Amniotic epithelial cell (primary cell): ENCODE data around the gene GID8.

Experiments
- DNase-seq: peaks from one replicate; pipeline ENCODE4 v3.0.0-alpha.2; 2010; ENCODE audit warnings: low read depth

The GID8 gene

DNA sequence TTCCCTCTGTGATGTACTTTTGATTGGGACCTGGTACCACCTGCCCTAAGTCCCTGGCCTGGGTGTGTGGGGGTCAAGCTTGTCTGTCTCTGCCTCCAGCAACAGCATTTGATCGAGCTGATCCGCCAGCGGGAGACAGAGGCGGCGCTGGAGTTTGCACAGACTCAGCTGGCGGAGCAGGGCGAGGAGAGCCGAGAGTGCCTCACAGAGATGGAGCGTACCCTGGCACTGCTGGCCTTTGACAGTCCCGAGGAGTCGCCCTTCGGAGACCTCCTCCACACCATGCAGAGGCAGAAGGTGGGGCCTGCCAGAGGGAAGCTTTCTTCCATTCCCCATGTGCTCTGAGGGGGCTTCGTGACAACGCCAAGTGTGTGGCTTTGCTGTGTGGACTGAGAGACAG is 5.4 kb downstream of the GID8 start:
- DNase-seq: no peak

DNA sequence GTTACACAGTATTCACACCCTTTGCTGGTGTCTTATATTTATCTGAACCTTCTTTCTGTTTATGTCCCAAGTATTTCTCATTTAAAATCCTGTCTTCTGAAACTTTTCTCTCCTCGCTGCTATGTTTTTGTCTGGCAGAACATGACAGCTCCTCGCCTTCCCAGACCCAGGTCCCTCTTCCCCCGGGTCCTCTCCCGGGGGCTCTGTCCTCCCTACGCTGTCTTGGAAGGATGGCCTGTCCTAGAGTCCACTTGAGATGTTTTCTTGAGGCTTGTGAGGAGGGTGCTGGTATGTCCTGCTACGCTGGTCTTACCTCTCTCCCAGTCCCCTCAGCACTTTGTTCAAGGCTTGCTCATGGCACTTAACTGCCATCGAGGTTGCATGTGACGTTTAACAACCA is 6.2 kb downstream of the GID8 start:
- DNase-seq: no peak

DNA sequence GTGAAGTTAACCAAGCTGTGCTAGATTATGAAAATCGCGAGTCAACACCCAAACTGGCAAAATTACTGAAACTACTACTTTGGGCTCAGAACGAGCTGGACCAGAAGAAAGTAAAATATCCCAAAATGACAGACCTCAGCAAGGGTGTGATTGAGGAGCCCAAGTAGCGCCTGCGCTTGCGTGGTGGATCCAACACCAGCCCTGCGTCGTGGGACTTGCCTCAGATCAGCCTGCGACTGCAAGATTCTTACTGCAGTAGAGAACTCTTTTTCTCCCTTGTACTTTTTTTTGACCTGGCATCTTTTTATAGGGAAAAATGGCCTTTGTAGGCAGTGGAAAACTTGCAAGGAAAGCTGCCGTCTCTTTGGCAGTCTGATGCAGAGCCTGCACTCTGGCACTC is 6.8 kb downstream of the GID8 start:
- DNase-seq: no peak

DNA sequence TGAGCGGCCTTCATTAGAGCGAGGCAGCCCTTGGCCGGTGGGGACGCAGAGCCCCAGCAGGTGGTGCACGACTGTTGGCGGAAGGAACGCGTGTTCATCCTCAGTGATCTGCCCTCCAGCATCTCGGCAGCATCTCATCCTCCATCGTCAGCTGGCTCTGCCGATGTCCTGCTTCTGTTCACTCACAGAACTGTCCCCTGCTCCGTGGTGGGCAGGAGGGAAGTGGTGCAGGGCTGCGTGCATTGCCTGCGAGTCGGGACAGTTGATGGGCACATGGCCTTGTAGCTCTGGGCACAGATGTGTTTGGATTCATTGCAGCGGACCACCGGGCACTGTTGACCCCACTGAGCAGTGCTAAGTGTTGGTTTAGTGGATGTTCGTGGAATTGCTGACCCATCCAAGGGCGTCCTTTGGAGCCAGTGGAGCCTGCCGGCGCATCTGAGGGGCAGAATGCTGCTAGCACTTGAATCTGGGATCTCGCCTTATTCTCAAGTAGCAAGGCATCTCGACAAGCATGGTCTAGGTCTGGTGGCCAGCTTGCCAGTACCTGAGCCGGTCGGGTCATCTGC is 7.9 kb downstream of the GID8 start:
- no peak for DNase-seq

DNA sequence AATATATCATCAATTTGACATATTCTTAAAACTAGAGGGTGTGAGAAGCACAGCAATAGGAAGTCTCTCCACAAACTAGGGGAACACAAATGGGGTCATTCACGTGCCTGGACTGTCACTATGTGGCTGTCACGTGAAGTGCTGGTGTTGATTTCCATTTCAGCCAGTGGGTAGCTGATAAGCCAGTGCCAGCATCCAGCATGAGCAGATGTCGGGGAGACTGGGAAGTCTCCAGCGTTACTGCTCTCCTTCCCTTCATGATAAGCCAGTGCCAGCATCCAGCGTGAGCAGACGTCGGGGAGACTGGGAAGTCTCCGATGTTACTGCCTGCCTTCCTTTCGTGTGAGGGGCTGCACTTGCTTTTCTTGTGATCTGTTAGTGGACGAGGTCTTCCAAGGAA is 9.0 kb downstream of the GID8 start:
- no peak for DNase-seq

DNA sequence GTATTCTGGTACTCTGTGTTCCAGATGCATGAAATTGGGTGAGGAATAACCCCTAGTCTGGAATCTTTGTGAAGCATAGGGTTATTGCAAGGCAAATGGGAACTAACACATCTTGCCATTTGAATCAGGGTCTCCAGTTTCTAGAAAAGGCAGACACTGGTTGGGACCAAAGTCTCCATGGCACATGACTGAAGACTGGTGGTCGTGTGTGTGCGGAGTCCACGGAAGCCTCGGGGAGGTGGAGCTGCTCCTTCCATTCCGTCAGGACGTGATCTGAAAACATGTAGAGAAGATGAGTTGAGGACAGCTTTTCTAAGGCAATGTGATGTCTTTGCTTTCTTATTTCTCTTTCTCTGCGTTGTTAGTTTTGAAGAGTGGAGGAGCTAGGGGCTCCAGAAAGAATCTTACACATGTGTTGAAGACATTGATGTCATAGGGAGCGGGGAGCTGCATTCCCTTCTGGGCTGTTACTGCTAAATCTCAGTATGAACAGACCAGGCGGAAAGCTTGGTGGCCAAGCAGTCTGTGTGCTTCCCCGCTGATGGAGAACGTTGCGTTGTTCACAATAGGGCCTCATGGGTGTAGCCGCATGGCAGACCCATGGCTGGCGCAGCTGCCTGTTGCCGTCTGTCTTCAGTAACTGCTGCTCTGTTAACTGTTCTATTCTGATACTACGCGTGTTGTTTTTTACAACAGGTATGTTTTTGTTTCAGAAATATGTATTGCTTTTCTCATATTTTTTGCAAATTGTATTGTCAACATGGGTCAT is 9.8 kb downstream of the GID8 start:
- DNase-seq: no peak

DNA sequence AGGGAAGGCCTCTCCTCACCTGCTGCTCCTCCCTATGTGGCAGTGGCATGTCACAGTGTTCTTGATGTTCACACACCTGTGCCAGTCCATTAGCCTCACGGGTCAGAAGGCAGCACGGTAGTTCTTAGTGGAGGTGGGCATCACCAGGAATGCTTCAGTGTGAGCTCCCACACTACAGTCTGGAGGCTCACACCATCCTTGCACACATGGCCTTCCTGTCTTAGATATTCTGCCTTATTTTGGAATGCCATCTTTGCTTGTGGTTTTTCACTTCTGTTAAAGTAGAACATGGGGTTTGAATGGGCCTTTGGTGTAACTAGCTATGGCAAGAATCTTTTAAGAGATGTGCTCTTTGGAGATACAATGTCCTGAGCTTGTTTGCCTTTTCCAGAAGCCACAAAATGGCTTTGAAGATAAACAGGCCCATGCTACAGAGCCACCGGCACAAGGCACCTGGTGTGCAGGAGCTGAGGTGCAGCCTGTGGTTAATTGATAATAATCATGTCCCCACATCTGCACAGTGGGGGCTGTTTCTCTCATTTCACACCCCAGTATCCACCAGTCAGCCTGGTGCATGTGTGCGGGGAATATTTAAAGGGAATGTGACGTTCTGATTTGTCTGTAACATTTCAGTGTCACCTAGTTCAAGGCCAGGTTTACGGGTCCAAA is 11.3 kb downstream of the GID8 start:
- DNase-seq: no peak

DNA sequence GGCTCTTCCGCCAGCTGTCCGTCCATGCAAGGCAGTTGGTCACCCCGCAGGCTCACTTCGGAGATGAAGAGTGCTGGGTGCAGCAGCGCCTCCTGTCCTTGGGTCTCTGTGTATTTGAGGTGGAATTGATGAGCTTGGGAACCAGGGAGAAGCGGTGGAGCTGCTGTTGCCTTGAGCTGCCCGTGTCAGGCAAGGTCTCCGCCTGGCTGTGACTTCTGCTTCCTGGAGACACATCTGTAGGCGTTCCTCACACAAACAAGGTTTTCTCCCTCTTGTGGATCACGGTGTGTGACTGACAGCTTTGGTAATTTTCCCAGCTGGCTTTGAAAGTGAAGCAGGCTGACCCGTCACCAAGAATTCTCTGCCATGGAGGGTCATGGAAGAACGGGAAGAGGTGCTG is 12.0 kb downstream of the GID8 start:
- DNase-seq: no peak

DNA sequence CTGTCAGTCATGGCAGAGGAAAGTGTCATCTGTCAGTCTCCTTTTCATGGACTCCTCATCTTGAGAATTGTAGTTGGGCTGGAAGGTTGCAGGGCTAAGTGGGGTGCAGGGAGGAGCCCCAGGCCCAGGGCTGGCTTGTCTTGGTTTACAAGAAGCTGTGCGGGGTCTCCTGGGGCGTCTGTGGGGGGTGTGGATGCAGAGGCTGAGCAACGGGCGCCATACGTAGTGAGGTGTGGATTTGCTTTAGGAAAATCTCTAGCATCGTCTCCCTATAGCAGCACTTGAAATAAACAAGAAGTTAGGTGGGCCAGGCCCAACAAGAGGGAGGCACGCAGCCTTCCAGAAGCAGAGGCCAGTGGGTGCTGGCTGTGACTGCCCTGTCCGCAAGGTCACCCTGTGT is 12.8 kb downstream of the GID8 start:
- no peak for DNase-seq

DNA sequence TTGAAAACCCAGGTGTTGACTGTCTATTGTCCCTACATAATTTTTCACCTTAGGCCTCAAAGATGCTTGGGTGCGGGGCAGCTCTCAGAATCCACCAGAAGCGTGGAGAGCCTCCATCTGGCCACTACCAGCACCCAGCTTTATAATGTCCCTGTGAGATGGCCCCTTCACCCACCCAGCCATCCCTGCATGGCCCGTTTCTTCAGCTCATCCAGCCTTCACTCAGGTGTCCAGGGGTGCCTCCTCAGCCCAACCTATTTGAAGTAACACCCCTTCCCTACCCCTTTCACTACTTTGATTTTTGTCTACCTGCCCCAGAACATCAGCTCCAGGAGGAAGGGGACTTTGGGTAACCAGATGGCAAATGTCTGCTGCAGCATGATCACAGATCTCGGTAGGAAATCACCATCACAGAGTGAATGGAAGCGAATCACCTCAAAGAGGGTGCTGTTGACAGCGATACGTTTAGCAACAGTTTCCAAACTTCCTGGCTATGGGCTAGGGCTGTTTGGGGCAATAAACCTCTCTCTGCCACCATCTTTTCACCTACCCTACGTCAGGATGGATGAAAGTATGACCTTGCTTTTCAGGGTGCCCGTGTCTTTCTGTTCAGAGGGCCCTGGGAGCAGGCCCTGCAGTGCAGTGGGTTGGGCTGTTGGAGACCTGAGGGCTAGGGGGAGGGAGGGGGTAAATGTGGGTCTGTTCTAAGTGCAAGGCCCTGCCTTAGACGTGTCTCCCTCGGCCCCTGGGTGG is 13.4 kb downstream of the GID8 start:
- DNase-seq: no peak

DNA sequence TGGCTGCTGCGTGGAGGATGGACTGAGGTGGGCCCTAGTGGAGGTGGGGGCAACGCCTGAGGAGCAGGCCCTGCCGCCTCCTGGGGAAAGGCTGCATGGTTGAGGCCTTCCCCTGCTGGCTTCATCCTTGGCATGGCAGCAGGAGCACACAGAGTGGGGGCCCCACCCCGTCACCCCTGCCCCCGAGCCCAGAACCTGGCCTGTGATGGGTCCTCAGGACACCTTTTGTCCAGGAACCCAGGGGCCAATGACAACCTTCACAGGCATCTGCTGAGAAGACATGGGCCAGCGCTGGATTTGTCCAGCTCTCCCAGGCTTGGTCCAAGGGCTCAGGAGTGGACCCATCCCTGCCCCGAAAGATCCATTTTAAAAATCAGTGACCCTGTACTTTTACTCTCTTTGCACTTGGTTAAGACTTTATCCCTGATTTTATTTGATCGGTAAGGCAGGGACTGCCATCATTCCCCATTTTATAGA is 14.0 kb downstream of the GID8 start:
- DNase-seq: no peak

DNA sequence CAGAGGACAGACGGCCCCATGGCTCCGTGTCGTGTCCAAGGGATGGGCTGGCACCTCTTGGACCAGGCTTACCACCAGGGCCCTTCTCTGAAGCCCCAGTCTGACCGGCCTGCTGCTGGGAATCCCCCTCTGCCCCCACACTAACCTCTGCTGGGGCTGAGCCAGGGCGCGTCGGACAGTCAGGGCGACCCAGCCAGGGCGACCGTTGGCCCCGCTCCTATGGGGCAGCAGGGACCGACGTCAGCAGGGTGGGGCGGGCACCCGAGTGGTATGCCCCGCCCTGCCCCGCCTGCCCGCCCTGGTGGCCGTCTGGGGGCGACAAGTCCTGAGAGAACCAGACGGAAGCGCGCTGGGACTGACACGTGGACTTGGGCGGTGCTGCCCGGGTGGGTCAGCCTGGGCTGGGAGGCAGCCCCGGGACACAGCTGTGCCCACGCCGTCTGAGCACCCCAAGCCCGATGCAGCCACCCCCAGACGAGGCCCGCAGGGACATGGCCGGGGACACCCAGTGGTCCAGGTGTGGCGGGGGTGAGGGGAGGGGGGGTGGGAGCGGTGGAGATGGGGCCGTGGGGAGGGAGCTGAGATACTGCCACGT is 14.5 kb downstream of the GID8 start, which contains the start of gene SLC17A9:
SLC17A9 (plus strand) TSS at position 337 of the 595 bp plus-strand sequence; CDS start at position 459, 122 bp downstream.
- DNase-seq: no peak

DNA sequence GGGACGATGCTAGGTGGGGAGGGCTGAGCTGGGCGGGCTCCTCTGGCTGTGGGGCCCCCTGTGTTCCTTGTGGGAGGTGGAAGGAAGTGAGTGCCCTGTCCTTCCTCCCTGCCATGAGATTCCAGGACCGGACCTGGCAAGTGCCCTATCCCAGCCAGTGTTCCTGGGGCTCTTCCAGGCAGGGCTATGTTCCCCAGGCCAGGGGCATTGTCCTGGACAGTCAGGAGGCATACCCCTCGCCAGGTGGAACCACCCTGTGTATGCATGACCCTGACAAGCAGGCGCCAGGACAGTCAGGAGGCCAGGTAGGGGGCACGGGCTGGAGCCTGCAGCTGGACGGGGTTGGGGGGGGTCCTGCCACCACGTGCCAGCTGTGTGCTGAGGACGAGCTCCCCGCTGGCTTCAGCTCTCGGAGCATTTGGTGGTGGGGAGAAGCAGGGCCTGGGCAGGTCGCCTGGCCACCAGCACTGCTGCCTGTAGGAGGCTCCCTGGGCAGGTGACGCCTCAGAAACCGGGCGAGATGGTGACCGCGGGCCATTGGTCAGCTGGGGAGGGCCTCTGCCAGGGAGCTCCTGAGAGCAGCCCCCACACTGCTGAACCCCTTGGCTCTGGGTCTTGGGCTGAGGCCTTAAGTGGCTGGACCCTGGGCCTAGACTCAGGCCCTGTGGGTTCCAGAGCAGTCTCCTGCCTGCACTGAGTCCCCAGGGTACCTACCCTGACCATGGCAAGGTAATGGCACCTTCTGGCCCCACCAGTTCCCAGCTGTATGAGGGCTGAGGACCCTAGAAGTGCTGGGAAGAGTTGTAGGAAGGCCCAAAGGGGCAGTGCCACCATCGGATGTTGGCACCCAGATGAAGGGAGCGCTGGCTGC is 15.3 kb downstream of the GID8 start:
- no peak for DNase-seq

DNA sequence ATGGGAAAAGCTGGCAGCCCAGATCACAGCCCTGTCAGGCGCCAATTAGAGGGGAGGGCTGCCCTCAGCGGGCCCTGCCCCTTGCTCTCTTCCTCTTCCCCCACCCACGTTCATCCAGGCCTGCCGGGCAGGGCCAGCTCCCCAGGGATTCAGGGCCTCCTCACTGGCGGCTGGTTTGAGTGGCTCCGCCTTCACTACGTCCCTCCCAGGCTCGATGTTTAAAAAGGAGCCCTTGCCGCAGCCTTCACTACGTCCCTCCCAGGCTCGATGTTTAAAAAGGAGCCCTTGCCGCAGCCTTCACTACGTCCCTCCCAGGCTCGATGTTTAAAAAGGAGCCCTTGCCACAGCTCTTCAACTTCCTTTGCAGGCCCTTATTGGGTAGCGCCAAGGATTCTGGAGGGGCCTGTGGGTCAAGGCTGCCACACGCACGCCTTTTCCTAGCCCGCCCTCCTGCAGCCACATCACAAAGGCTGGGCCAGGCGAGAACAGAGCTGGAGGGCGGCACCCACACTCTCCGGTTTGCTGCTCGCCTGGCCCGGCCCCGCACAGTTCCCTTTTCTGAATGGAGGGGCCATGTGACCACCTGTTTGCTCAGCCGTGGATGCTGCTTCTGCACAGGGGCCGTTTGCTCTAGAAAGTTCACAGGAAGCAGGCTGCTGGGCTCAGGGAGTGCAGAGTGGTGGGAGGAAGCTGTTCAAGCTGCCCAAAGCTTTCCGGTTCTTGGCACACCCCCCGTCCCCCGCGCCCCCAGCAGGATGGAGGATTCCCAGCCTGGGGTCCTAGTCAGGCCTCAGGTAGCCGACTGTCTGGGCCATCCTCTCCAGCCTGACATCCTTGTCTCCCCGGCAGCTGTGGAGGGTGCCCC is 16.1 kb downstream of the GID8 start:
- peak; percentile 61 for DNase-seq

DNA sequence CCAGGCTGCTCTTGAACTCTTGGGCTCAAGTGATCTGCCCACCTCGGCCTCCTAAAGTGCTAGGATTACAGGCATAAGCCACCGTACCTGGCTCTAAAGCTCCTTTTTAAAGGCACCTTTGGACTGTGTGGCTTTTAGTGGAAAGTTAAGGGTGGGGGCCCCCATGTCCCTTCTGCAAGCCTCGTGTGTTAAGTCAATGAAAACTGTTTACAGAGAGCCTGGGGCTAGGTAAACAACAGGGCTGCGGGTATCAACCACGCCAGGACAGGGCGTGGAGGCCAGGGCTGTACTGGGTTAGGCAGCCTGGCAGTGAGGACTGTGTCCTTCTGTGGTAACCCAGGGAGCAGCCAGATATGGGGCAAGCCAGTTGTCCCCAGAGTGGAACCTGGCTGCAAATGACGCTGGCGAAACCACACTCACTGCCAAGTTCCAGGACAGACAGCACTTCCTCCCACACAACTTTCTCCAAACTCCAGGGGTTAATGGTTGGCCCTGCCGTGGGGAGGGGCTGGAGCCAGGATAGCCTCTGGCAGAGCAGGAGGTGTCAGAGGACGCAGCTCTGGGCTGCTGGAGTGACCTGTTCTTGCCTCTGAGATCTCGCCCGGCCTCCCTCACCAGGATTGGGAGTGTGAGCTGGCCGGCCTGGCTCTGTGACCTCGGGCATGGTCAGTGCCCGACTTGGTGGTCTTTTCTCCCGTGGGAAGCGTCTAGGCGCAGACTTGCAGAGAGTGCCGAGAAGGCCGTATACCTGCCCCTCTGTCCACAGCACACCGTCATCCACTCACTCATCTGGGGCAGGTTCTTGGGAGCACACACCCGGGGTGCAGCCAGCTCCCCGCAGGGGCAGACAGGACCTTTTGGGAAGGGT is 17.8 kb downstream of the GID8 start:
- no peak for DNase-seq

DNA sequence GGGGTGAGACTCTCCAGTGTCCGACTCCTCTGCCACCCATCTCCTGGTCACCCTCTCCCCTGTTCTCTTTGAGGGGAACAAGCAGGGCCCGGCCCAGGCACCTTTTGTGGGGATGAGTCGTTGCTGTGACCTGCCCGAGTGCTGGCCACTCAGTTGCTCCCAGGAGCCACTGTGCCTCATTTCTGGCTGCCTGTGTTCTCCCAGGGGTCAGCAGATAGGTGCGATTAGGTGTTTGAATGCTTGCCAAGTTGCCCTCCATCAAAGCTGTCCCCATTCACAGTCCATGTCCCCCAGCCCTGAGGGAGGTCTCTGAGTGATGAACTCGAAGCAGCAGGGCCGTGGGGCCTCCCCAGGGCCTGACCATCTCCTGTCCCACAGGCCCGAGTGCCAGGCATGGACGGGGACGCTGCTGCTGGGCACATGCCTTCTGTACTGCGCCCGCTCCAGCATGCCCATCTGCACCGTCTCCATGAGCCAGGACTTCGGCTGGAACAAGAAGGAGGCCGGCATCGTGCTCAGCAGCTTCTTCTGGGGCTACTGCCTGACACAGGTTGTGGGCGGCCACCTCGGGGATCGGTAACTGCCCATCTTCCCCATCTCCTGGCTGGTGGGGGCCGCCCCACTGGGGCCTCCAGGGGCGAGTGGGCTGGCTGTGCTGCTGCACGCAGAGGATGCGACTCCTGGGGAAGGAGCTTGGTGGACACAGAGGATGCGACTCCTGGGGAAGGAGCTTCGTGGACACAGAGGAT is 18.6 kb downstream of the GID8 start:
- DNase-seq: no peak

DNA sequence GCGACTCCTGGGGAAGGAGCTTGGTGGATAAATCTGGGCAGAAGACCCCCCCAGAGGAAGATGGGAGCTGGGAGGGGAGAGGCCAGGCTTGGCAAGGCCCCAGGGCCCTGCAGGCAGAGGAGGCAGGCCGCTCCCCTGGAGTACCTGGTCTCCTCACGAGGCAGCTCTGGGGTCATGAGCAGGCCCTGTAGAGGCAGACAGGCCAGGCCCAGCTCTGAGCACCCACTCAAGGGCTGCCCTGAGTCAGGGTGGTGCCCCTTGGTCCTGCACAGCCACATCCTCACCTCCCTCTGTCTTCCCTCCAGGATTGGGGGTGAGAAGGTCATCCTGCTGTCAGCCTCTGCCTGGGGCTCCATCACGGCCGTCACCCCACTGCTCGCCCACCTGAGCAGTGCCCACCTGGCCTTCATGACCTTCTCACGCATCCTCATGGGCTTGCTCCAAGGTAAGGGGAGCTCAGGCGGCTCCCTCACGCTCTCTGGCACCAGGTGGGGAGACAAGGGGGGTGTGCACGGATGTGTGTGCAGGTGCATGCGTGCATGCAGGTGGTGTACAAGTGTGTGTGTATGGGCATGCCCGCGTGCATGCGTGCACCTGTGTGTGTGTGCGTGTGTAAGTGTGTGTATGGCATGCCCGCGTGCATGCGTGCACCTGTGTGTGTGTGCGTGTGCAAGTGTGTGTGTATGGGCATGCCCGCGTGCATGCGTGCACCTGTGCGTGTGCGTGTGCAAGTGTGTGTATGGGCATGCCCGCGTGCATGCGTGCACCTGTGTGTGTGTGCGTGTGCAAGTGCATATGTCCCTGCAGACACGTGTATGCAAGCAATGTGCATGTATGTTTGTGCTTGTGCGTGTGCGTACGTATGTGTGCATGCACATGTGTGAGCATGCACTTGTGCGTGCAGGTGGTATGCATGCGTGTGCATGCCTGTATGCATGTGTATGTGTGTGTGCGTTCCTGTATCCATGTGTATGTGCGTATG is 19.5 kb downstream of the GID8 start:
- no peak for DNase-seq
